GM12878 (cell line): ENCODE data around the gene IFI27L1. TPM values are rescaled to one million over a fixed set of nuclear protein-coding genes. Genes with fewer than 3 reads are reported as not detected.

Experiments
- ATAC-seq: fragments of 200-7000 bp; cut with Tn5 transposase; 3 replicates; pipeline ENCODE4 v1.9.1; 2020; ENCODE audit warnings: mild to moderate bottlenecking, moderate library complexity
- BruUV-seq: library from RNA; stranded (reverse); fragments of 400-500 nt; replicated peaks from 2 replicates; lab custom pipeline; 2021; lab: Mats Ljungman, UMichigan
- CTCF ChIA-PET: fragments of 300-600 bp; sonication (Branson Sonifier 250); formaldehyde crosslinking; extraction: SDS; loops from one replicate; lab custom pipeline; 2021; ENCODE audit warnings: inconsistent platforms; lab: Yijun Ruan, JAX
- POLR2A ChIA-PET: fragments of 350-600 bp; formaldehyde crosslinking; extraction: SDS; loops from one replicate; lab custom pipeline; 2021; ENCODE audit warnings: inconsistent platforms; lab: Charles Lee
- RAD21 ChIA-PET: fragments of 300-600 bp; sonication (Branson Sonifier 250); formaldehyde crosslinking; loops from one replicate; lab custom pipeline; 2023; ENCODE audit warnings: antibody characterized with exemption; ENCODE audit not compliant: unreplicated experiment; lab: Charles Lee
- SMC1A ChIA-PET: fragments of 300-600 bp; sonication (Branson Sonifier 250); formaldehyde crosslinking; loops from one replicate; lab custom pipeline; 2023; ENCODE audit not compliant: unreplicated experiment, uncharacterized antibody; lab: Charles Lee
- DNase-seq: peaks from one replicate; pipeline ENCODE4 v3.0.0-alpha.2; 2011; ENCODE audit warnings: low read depth, low spot score
- FAIRE-seq: peaks from 3 replicates; lab custom pipeline; 2011; peaks lifted over from hg19 to GRCh38; lab: Jason Lieb, UNC
- H2AFZ ChIP-seq: 2 replicates; pipeline ENCODE4 v1.6.0; 2011; ENCODE audit warnings: low read depth, low read length, control low read depth; ENCODE audit not compliant: control insufficient read depth
- H3K27ac ChIP-seq: 2 replicates; pipeline ENCODE4 v1.5.1; 2011; ENCODE audit warnings: control low read depth; ENCODE audit not compliant: control insufficient read depth, insufficient read depth
- H3K27me3 ChIP-seq, 2 experiments: replicated peaks in 1 of 2; 2 replicates each; pipeline versions ENCODE4 v1.6.0 to v1.6.1; 2011; ENCODE audit warnings: low read length in 1 of 2; ENCODE audit not compliant: control insufficient read depth in 2 of 2, insufficient read depth in 2 of 2
- H3K36me3 ChIP-seq, 2 experiments: 2 replicates each; pipeline ENCODE4 v1.5.1; 2011; ENCODE audit warnings: low read length in 1 of 2; ENCODE audit not compliant: control insufficient read depth in 2 of 2, insufficient read depth in 2 of 2
- H3K4me1 ChIP-seq: 2 replicates; pipeline ENCODE4 v1.6.1; 2011; ENCODE audit warnings: mild to moderate bottlenecking, low read length, moderate library complexity, mixed read lengths; ENCODE audit not compliant: control insufficient read depth, insufficient read depth
- H3K4me2 ChIP-seq: 2 replicates; pipeline ENCODE4 v1.6.0; 2011; ENCODE audit warnings: control low read depth; ENCODE audit not compliant: control insufficient read depth, insufficient read depth
- H3K4me3 ChIP-seq: fragments of 200-600 bp; sonication (generic); 2 replicates; pipeline ENCODE4 v1.5.1; 2016
- H3K79me2 ChIP-seq: 2 replicates; pipeline ENCODE4 v1.6.0; 2011; ENCODE audit warnings: low read length; ENCODE audit not compliant: control insufficient read depth, insufficient read depth
- H3K9ac ChIP-seq: 2 replicates; pipeline ENCODE4 v1.8.0; 2011; ENCODE audit warnings: low read length, control low read depth, mixed read lengths; ENCODE audit not compliant: control insufficient read depth, insufficient read depth
- H3K9me3 ChIP-seq: replicated peaks from 3 replicates; pipeline ENCODE4 v1.5.1; 2011; ENCODE audit warnings: mild to moderate bottlenecking, low read length; ENCODE audit not compliant: control insufficient read depth, insufficient read depth
- H4K20me1 ChIP-seq: 2 replicates; pipeline ENCODE4 v1.6.0; 2011; ENCODE audit not compliant: control insufficient read depth, insufficient read depth
- CEBPB ChIP-seq, 2 experiments: fragments of 150-350 bp in 1 of 2; IDR thresholded peaks; 2 replicates each; pipeline ENCODE4 v1.6.1; 2012 to 2014; ENCODE audit warnings: low read depth in 2 of 2, low read length in 2 of 2, borderline replicate concordance in 1 of 2, inconsistent platforms in 1 of 2
- MTA3 ChIP-seq: IDR thresholded peaks from 2 replicates; pipeline ENCODE4 v1.6.1; 2012; ENCODE audit warnings: low read length, inconsistent platforms, borderline replicate concordance
- NR2C2 ChIP-seq: IDR thresholded peaks from 2 replicates; pipeline ENCODE4 v1.6.1; 2011; ENCODE audit warnings: borderline replicate concordance, low read depth; ENCODE audit not compliant: control insufficient read depth, insufficient read length
- PML ChIP-seq: IDR thresholded peaks from 2 replicates; pipeline ENCODE4 v1.6.1; 2012; ENCODE audit warnings: low read length, inconsistent platforms
- TCF3 ChIP-seq: IDR thresholded peaks from 2 replicates; pipeline ENCODE4 v1.6.1; 2012; ENCODE audit warnings: low read depth, mild to moderate bottlenecking, low read length, borderline replicate concordance; ENCODE audit not compliant: insufficient read depth
- ZNF24 ChIP-seq: fragments of 450-650 bp; IDR thresholded peaks from 2 replicates; pipeline ENCODE4 v1.6.1; 2017; ENCODE audit warnings: antibody characterized with exemption, mild to moderate bottlenecking
- WGBS: methylation state at CpG from one replicate; pipeline ENCODE4 v1.1.6; 2016; ENCODE audit warnings: low lambda C conversion rate; ENCODE audit not compliant: insufficient replicate concordance, insufficient coverage; ENCODE audit errors: missing lambda C conversion rate; 5-methylcytosine and 5-hydroxymethylcytosine counted together
- in situ Hi-C: fragments of 300-500 bp; cut with MboI; formaldehyde crosslinking; loops from 9 replicates; pipeline ENCODE4 v1.14.3; 2018; ENCODE audit warnings: mixed read lengths
- intact Hi-C: fragments of 100-400 bp; cut with micrococcal nuclease; formaldehyde crosslinking; loops from one replicate; pipeline ENCODE4 v1.14.2; 2022; ENCODE audit not compliant: unreplicated experiment
- polyA plus RNA-seq, 11 experiments: library from polyadenylated mRNA; depleted of rRNA in 4 of 11; unstranded in 6 of 11; stranded (reverse) in 5 of 11; fragments of >200 nt; fragmentation: Nextera tagmentation in 4 of 11; fragmentation: Illumina TruSeq in 1 of 11; extraction: Ambion mirVana in 4 of 11; extraction: Trizol in 1 of 11; gene quantifications; 1 replicate in 1 of 11; 2 replicates in 10 of 11; pipeline versions ENCODE4 v1.2.1 to v1.2.3, GENCODE V29; 2011 to 2016; ENCODE audit warnings: inconsistent platforms in 2 of 11, missing spikeins in 2 of 11, low read depth in 1 of 11
- total RNA-seq, 4 experiments: library from RNA; depleted of rRNA in 3 of 4; stranded (reverse); fragments of >200 nt in 3 of 4; fragmentation: Illumina TruSeq in 1 of 4; extraction: Trizol in 1 of 4; gene quantifications; 2 replicates each; pipeline versions ENCODE4 v1.2.1 to v1.2.3, GENCODE V29; 2013 to 2021
- TF ChIP-seq, protein P1 (sequence below): fragments of 450-650 bp; IDR thresholded peaks from 2 replicates; pipeline ENCODE4 v1.6.1; 2017; ENCODE audit warnings: mild to moderate bottlenecking, low read depth, inconsistent platforms; ENCODE audit not compliant: poor library complexity, severe bottlenecking
- TF ChIP-seq, protein P2 (sequence below): IDR thresholded peaks from 2 replicates; pipeline ENCODE4 v1.6.1; 2012; ENCODE audit warnings: improper control_type of control experiment, low read depth, low read length; ENCODE audit not compliant: insufficient replicate concordance
- TF ChIP-seq, protein P3 (sequence below): IDR thresholded peaks from 2 replicates; pipeline ENCODE4 v1.6.1; 2011; ENCODE audit warnings: low read depth, low read length, improper control_type of control experiment, borderline replicate concordance
- TF ChIP-seq, protein P4 (sequence below): fragments of 450-650 bp; IDR thresholded peaks from 2 replicates; pipeline ENCODE4 v1.6.1; 2016; ENCODE audit warnings: mild to moderate bottlenecking

Gene IFI27L1
- total and polyA plus RNA-seq, 10 of the 15 experiments (the other 5 are each of a cell fraction or from before 2014, with no cell fraction given) = 17.4 to 38.8 (median 27.6) TPM

DNA sequence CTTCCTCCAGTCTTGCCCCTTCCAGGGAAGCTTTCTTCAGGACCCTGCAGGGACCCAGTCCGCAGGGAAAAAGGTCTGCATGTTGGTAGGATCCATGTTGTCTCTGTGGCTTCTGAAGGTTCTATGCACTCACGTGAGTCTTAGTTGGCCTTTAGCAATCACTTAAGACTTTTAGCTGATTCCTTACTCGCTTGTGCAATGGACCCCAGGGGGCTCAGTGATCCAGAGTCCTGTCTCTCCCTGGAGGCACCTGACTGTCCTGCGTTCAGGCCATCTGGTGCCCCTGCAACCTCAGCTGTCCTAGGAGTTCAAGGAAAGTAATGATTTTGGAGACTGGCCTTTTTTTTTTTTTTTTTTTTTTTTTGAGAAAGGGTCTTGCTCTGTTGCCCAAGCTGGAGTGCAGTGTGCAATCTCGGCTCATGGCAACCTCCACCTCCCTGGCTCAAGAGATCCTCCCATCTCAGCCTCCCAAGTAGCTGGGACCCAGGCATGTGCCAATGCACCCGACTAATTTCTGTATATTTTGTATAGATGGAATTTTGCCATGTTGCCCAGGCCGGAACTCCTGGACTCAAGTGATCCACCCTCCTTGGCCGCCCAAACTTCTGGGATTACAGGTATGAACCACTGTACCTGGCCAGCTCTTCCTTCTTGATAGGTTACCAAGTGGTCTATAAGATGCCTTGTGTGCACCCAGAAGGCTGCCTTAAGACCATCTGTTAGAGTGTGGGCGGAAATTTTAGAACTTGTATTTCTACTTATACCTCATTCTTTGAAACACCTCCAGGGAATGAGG, 43.7 kb downstream of the IFI27L1 start:
- 66% methylated on average over 9 of the region's 9 CpGs for whole genome bisulfite sequencing
- no peak for DNase-seq

More for the DNA sequence above, 43.7 kb downstream of the IFI27L1 start:
- no peaks in the 10 kb centered on the region; the same call in 2 of the 3 replicates for H3K9me3 ChIP-seq
- H3K9ac ChIP-seq = no peak overlapping the region
- H2AFZ ChIP-seq = no peak overlapping the region
- no peak for FAIRE-seq
- ChIA-PET POLR2A (no interaction called here), SMC1A (interaction anchor here (0.6 to 1.2 kb wide), 2 partner anchors 67 to 185 kb away, joined by 3 to 4 read pairs; no protein-coding TSS in a partner anchor), RAD21 (interaction anchor here (0.7 kb wide), 1 partner anchor 147 kb away, joined by 3 read pairs; no protein-coding TSS in a partner anchor), CTCF (interaction anchor here (2.0 to 3.3 kb wide), 2 partner anchors 12 to 14 kb away, joined by 7 to 13 read pairs; no protein-coding TSS in a partner anchor)
- no peak overlapping the region for H3K4me3 ChIP-seq
- H3K79me2 ChIP-seq = no peaks in the 10 kb centered on the region
- BruUV-seq = no TSS peak
- no peak for TF ChIP-seq CEBPB (IDR thresholded peaks at IDR 0.05; ENCODE audit: borderline replicate concordance in 1 of 2, low read depth in 2 of 2, low read length in 2 of 2)
- no peak for TF ChIP-seq PML
- TF ChIP-seq, protein P1, sequence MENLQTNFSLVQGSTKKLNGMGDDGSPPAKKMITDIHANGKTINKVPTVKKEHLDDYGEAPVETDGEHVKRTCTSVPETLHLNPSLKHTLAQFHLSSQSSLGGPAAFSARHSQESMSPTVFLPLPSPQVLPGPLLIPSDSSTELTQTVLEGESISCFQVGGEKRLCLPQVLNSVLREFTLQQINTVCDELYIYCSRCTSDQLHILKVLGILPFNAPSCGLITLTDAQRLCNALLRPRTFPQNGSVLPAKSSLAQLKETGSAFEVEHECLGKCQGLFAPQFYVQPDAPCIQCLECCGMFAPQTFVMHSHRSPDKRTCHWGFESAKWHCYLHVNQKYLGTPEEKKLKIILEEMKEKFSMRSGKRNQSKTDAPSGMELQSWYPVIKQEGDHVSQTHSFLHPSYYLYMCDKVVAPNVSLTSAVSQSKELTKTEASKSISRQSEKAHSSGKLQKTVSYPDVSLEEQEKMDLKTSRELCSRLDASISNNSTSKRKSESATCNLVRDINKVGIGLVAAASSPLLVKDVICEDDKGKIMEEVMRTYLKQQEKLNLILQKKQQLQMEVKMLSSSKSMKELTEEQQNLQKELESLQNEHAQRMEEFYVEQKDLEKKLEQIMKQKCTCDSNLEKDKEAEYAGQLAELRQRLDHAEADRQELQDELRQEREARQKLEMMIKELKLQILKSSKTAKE = no peak
- TF ChIP-seq NR2C2 = no peak
- no peak for TF ChIP-seq ZNF24
- TF ChIP-seq, protein P2, sequence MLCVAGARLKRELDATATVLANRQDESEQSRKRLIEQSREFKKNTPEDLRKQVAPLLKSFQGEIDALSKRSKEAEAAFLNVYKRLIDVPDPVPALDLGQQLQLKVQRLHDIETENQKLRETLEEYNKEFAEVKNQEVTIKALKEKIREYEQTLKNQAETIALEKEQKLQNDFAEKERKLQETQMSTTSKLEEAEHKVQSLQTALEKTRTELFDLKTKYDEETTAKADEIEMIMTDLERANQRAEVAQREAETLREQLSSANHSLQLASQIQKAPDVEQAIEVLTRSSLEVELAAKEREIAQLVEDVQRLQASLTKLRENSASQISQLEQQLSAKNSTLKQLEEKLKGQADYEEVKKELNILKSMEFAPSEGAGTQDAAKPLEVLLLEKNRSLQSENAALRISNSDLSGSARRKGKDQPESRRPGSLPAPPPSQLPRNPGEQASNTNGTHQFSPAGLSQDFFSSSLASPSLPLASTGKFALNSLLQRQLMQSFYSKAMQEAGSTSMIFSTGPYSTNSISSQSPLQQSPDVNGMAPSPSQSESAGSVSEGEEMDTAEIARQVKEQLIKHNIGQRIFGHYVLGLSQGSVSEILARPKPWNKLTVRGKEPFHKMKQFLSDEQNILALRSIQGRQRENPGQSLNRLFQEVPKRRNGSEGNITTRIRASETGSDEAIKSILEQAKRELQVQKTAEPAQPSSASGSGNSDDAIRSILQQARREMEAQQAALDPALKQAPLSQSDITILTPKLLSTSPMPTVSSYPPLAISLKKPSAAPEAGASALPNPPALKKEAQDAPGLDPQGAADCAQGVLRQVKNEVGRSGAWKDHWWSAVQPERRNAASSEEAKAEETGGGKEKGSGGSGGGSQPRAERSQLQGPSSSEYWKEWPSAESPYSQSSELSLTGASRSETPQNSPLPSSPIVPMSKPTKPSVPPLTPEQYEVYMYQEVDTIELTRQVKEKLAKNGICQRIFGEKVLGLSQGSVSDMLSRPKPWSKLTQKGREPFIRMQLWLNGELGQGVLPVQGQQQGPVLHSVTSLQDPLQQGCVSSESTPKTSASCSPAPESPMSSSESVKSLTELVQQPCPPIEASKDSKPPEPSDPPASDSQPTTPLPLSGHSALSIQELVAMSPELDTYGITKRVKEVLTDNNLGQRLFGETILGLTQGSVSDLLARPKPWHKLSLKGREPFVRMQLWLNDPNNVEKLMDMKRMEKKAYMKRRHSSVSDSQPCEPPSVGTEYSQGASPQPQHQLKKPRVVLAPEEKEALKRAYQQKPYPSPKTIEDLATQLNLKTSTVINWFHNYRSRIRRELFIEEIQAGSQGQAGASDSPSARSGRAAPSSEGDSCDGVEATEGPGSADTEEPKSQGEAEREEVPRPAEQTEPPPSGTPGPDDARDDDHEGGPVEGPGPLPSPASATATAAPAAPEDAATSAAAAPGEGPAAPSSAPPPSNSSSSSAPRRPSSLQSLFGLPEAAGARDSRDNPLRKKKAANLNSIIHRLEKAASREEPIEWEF = no peak
- TF ChIP-seq, protein P3, sequence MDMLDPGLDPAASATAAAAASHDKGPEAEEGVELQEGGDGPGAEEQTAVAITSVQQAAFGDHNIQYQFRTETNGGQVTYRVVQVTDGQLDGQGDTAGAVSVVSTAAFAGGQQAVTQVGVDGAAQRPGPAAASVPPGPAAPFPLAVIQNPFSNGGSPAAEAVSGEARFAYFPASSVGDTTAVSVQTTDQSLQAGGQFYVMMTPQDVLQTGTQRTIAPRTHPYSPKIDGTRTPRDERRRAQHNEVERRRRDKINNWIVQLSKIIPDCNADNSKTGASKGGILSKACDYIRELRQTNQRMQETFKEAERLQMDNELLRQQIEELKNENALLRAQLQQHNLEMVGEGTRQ = no peak
- TF ChIP-seq, protein P4, sequence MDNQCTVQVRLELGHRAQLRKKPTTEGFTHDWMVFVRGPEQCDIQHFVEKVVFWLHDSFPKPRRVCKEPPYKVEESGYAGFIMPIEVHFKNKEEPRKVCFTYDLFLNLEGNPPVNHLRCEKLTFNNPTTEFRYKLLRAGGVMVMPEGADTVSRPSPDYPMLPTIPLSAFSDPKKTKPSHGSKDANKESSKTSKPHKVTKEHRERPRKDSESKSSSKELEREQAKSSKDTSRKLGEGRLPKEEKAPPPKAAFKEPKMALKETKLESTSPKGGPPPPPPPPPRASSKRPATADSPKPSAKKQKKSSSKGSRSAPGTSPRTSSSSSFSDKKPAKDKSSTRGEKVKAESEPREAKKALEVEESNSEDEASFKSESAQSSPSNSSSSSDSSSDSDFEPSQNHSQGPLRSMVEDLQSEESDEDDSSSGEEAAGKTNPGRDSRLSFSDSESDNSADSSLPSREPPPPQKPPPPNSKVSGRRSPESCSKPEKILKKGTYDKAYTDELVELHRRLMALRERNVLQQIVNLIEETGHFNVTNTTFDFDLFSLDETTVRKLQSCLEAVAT = no peak
- no peak for TF ChIP-seq MTA3
- no peak for TF ChIP-seq TCF3
- H4K20me1 ChIP-seq = no peaks in the 10 kb centered on the region
- no peaks in the 10 kb centered on the region; a peak in 1 of 4 replicates for H3K36me3 ChIP-seq
- no peak overlapping the region for H3K4me2 ChIP-seq
- H3K27ac ChIP-seq = no peak overlapping the region
- intact Hi-C loops (no loop called here), in situ Hi-C loops (no loop called here)
- no peaks in the 10 kb centered on the region for H3K27me3 ChIP-seq
- H3K4me1 ChIP-seq = peaks cover 5% of the 10 kb centered on the region; the same call in 1 of the 2 replicates
- ATAC-seq = no peak
